OCI-LY7 (cell line): ENCODE measurements around the gene CDX1.

ENCODE experiments used
- CTCF ChIP-seq: fragments of 200-600 bp; sonication (generic); conservative IDR thresholded peaks from 2 replicates; pipeline ENCODE4 v1.5.1; 2014; ENCODE audit warnings: mild to moderate bottlenecking, antibody characterized with exemption, low read length, moderate library complexity, mixed read lengths
- EZH2phosphoT487 ChIP-seq: fragments of 200-600 bp; sonication (generic); IDR thresholded peaks from 2 replicates; pipeline ENCODE4 v1.6.1; 2018; ENCODE audit warnings: low read depth, borderline replicate concordance, mild to moderate bottlenecking, mixed run types, antibody characterized with exemption, low read length, moderate library complexity, mixed read lengths

- TF ChIP-seq CTCF: no peak
- TF ChIP-seq EZH2phosphoT487: no peak
Observed at GRCh38 chr5:150140830-150141229, 25.7 kb upstream of the CDX1 start.
